Lung (tissue), 12 donors: Measurements from ENCODE around the gene PCDHGC4. TPM values are rescaled to one million over a fixed set of nuclear protein-coding genes. Genes with fewer than 3 reads are reported as not detected.

ENCODE experiments used
- ATAC-seq: fragments of 200-7000 bp; cut with Tn5 transposase; one replicate; pipeline ENCODE4 v1.9.1; 2020; ENCODE audit warnings: moderate number of reproducible peaks; ENCODE audit not compliant: insufficient read depth, low FRiP score
- DNase-seq, 3 donors: peaks; one replicate each; pipeline ENCODE4 v3.0.0-alpha.2; 2013 to 2017
- H3K27ac ChIP-seq, 2 donors: one replicate each; pipeline ENCODE4 v1.5.1; 2013; ENCODE audit warnings: mild to moderate bottlenecking in 2 of 2, moderate library complexity in 2 of 2, control low read depth in 1 of 2, inconsistent platforms in 1 of 2, low read depth in 1 of 2, low read length in 1 of 2
- H3K27me3 ChIP-seq, 3 donors: one replicate each; pipeline ENCODE4 v1.5.1; 2013; ENCODE audit warnings: low read length in 2 of 3; ENCODE audit not compliant: control insufficient read depth in 3 of 3, insufficient read depth in 3 of 3
- H3K36me3 ChIP-seq, 4 donors: one replicate each; pipeline ENCODE4 v1.5.1; 2013; ENCODE audit warnings: low read length in 4 of 4, mild to moderate bottlenecking in 1 of 4, moderate library complexity in 1 of 4; ENCODE audit not compliant: control insufficient read depth in 4 of 4, insufficient read depth in 4 of 4
- H3K4me1 ChIP-seq, 5 donors: one replicate each; pipeline ENCODE4 v1.5.1; 2013; ENCODE audit warnings: low read length in 5 of 5, mild to moderate bottlenecking in 2 of 5, moderate library complexity in 1 of 5; ENCODE audit not compliant: control insufficient read depth in 5 of 5, insufficient read depth in 5 of 5
- H3K4me3 ChIP-seq: one replicate; pipeline ENCODE4 v1.5.1; 2013; ENCODE audit warnings: mild to moderate bottlenecking, control low read depth, moderate library complexity
- H3K9ac ChIP-seq, 2 donors: one replicate each; pipeline ENCODE4 v1.5.1; 2013; ENCODE audit warnings: low read length in 2 of 2, control low read depth in 1 of 2; ENCODE audit not compliant: insufficient read depth in 1 of 2
- H3K9me3 ChIP-seq, 4 donors: one replicate each; pipeline ENCODE4 v1.5.1; 2013; ENCODE audit warnings: low read length in 3 of 4, mild to moderate bottlenecking in 1 of 4, moderate library complexity in 1 of 4; ENCODE audit not compliant: control insufficient read depth in 4 of 4, insufficient read depth in 3 of 4
- CTCF ChIP-seq: IDR thresholded peaks from 2 replicates; pipeline ENCODE4 v1.5.1; 2012; ENCODE audit warnings: mild to moderate bottlenecking; ENCODE audit errors: control extremely low read depth, extremely low read depth
- WGBS, 2 donors: extraction: QIAGEN DNeasy Blood & Tissue Kit; methylation state at CpG; one replicate each; pipeline ENCODE4 v1.1.7; 2013; 5-methylcytosine and 5-hydroxymethylcytosine counted together
- polyA plus RNA-seq, 2 donors: library from polyadenylated mRNA; stranded (reverse); fragments of 200-250 nt; gene quantifications; one replicate each; pipeline ENCODE4 v1.2.1, GENCODE V29; 2013
- total RNA-seq, 2 donors: library from RNA; depleted of rRNA in 1 of 2; stranded (reverse); fragments of >200 nt in 1 of 2; gene quantifications; one replicate each; pipeline ENCODE4 v1.2.1, GENCODE V29; 2014 to 2021
- donor health status: control.
- donor health status: control.
- donor health status: Bipolar disorder and iron deficiency.
- donor health status: healthy.
- donor health status: DM: yes; HTN: yes; CAD: no.

PCDHGC4 gene
- total and polyA plus RNA-seq, 4 donors: 0.08 to 8.7 (median 1.7) TPM

GRCh38 chr5:141440341-141440740, 44.5 kb upstream of the PCDHGC4 start:
- Histone ChIP-seq H3K4me3 (no peak overlapping the region), H3K9ac (no peak overlapping the region), H3K4me1 (no peaks in the 10 kb centered on the region), H3K27ac (no peak overlapping the region), H3K27me3 (no peaks in the 10 kb centered on the region), H3K9me3 (peaks cover 10 to 25% (median 18%) of the 10 kb centered on the region in 4 donors), H3K36me3 (peaks cover 0 to 18% (median 2%) of the 10 kb centered on the region in 4 donors)
- TF ChIP-seq CTCF: no peak
- WGBS, 2 donors: 91 to 95% methylated on average over 9 of the region's 9 CpGs
- DNase-seq (no peak), ATAC-seq (no peak)

GRCh38 chr5:141441571-141442170, 43.2 kb upstream of the PCDHGC4 start:
- Histone ChIP-seq H3K27ac (no peak overlapping the region), H3K4me3 (no peak overlapping the region), H3K36me3 (peaks cover 0 to 18% (median 2%) of the 10 kb centered on the region in 4 donors), H3K27me3 (no peaks in the 10 kb centered on the region), H3K9ac (no peak overlapping the region), H3K9me3 (peaks cover 9 to 23% (median 16%) of the 10 kb centered on the region in 4 donors), H3K4me1 (no peaks in the 10 kb centered on the region)
- TF ChIP-seq CTCF: no peak
- DNase-seq: no peak
- WGBS, 2 donors: 51 to 58% methylated on average over 50 of the region's 50 CpGs
- ATAC-seq: no peak

GRCh38 chr5:141465351-141465750, 19.5 kb upstream of the PCDHGC4 start:
- no peak for TF ChIP-seq CTCF
- ATAC-seq (no peak), DNase-seq (no peak)
- H3K27ac ChIP-seq: no peak overlapping the region
- no peaks in the 10 kb centered on the region for H3K9me3 ChIP-seq
- no peak overlapping the region for H3K9ac ChIP-seq
- no peaks in the 10 kb centered on the region for H3K4me1 ChIP-seq
- no peaks in the 10 kb centered on the region for H3K36me3 ChIP-seq
- WGBS, 2 donors: 95 to 96% methylated on average over 3 of the region's 3 CpGs
- no peaks in the 10 kb centered on the region for H3K27me3 ChIP-seq
- H3K4me3 ChIP-seq: no peak overlapping the region
